GM12874 (cell line): ENCODE measurements around the gene KCNQ1OT1.

Experiments
- CTCF ChIP-seq: IDR thresholded peaks from 2 replicates; pipeline ENCODE4 v1.5.1; 2011; ENCODE audit warnings: low read depth, mild to moderate bottlenecking, control low read depth, low read length, moderate library complexity; ENCODE audit not compliant: insufficient read depth

The KCNQ1OT1 gene

GRCh38 chr11:2669634-2670469, 29.9 kb downstream of the KCNQ1OT1 start:
- TF ChIP-seq CTCF = no peak

- no peak for TF ChIP-seq CTCF
Measured at GRCh38 chr11:2668876-2669275, 30.9 kb downstream of the KCNQ1OT1 start.

GRCh38 chr11:2667940-2668339, 31.9 kb downstream of the KCNQ1OT1 start:
- no peak for TF ChIP-seq CTCF

GRCh38 chr11:2666828-2667570, 32.8 kb downstream of the KCNQ1OT1 start:
- TF ChIP-seq CTCF = no peak

GRCh38 chr11:2666401-2666741, 33.4 kb downstream of the KCNQ1OT1 start:
- no peak for TF ChIP-seq CTCF

- no peak for TF ChIP-seq CTCF
Measured at GRCh38 chr11:2665526-2666400, 34.0 kb downstream of the KCNQ1OT1 start.
